H9 (cell line): ENCODE data around the gene COX11. TPM values are rescaled to one million over a fixed set of nuclear protein-coding genes. Genes with fewer than 3 reads are reported as not detected.
A peak's percentile ranks its signal among the peaks of the same experiment; 100 is the strongest.

Experiments used
- DNase-seq: peaks from one replicate; pipeline ENCODE4 v3.0.0-alpha.2; 2017
- H2AFZ ChIP-seq: one replicate; pipeline ENCODE4 v1.6.1; 2013; ENCODE audit warnings: mild to moderate bottlenecking, low read length, control low read depth, moderate library complexity
- H2AK5ac ChIP-seq: 2 replicates; pipeline ENCODE4 v1.6.1; 2013; ENCODE audit warnings: low read length, control low read depth, mixed read lengths; ENCODE audit not compliant: insufficient read length
- H2BK120ac ChIP-seq: one replicate; pipeline ENCODE4 v1.6.1; 2013; ENCODE audit warnings: low read depth, mild to moderate bottlenecking, low read length, control low read depth, inconsistent platforms; ENCODE audit not compliant: poor library complexity, severe bottlenecking
- H2BK12ac ChIP-seq: 2 replicates; pipeline ENCODE4 v1.6.1; 2013; ENCODE audit warnings: low read length, control low read depth, mixed read lengths, low read depth; ENCODE audit not compliant: insufficient read length
- H2BK15ac ChIP-seq: 2 replicates; pipeline ENCODE4 v1.6.1; 2013; ENCODE audit warnings: low read depth, low read length, control low read depth
- H2BK20ac ChIP-seq: one replicate; pipeline ENCODE4 v1.6.1; 2013; ENCODE audit warnings: low read depth, mild to moderate bottlenecking, low read length, control low read depth, inconsistent platforms; ENCODE audit not compliant: poor library complexity, severe bottlenecking
- H2BK5ac ChIP-seq: 2 replicates; pipeline ENCODE4 v1.6.1; 2013; ENCODE audit warnings: low read length, control low read depth, mixed read lengths; ENCODE audit not compliant: insufficient read length
- H3K14ac ChIP-seq: 2 replicates; pipeline ENCODE4 v1.6.1; 2013; ENCODE audit warnings: low read length, control low read depth; ENCODE audit not compliant: insufficient read depth
- H3K18ac ChIP-seq: 2 replicates; pipeline ENCODE4 v1.6.1; 2013; ENCODE audit warnings: low read depth, mild to moderate bottlenecking, mixed read lengths, low read length, control low read depth; ENCODE audit not compliant: insufficient read length
- H3K23ac ChIP-seq: 2 replicates; pipeline ENCODE4 v1.6.1; 2013; ENCODE audit warnings: low read length, control low read depth, mixed read lengths, low read depth; ENCODE audit not compliant: insufficient read length
- H3K23me2 ChIP-seq: 2 replicates; pipeline ENCODE4 v1.6.1; 2013; ENCODE audit warnings: low read depth, mild to moderate bottlenecking, mixed read lengths, low read length, control low read depth; ENCODE audit not compliant: insufficient read length, poor library complexity, severe bottlenecking
- H3K27ac ChIP-seq: 2 replicates; pipeline ENCODE4 v1.5.1; 2013; ENCODE audit warnings: low read length, control low read depth, mixed read lengths, low read depth; ENCODE audit not compliant: insufficient read length
- H3K27me3 ChIP-seq: 2 replicates; pipeline ENCODE4 v1.6.1; 2013; ENCODE audit warnings: low read length, control low read depth, inconsistent platforms; ENCODE audit not compliant: insufficient read depth
- H3K4ac ChIP-seq: 2 replicates; pipeline ENCODE4 v1.6.1; 2013; ENCODE audit warnings: low read depth, mild to moderate bottlenecking, control low read depth, inconsistent platforms, low read length, moderate library complexity
- H3K4me1 ChIP-seq: 2 replicates; pipeline ENCODE4 v1.6.1; 2013; ENCODE audit warnings: low read length, control low read depth, inconsistent platforms; ENCODE audit not compliant: insufficient read depth
- H3K4me2 ChIP-seq: 2 replicates; pipeline ENCODE4 v1.6.1; 2013; ENCODE audit warnings: low read length, control low read depth, mixed read lengths; ENCODE audit not compliant: insufficient read length, insufficient read depth
- H3K56ac ChIP-seq: 2 replicates; pipeline ENCODE4 v1.6.1; 2013; ENCODE audit warnings: low read depth, mild to moderate bottlenecking, mixed read lengths, low read length, control low read depth; ENCODE audit not compliant: insufficient read length
- H3K79me1 ChIP-seq: 2 replicates; pipeline ENCODE4 v1.6.1; 2013; ENCODE audit warnings: low read depth, mild to moderate bottlenecking, moderate library complexity, low read length, control low read depth, inconsistent platforms; ENCODE audit not compliant: insufficient read depth, poor library complexity, severe bottlenecking
- H3K79me2 ChIP-seq: 2 replicates; pipeline ENCODE4 v1.6.1; 2013; ENCODE audit warnings: low read length, control low read depth, inconsistent platforms; ENCODE audit not compliant: insufficient read depth
- H3K9ac ChIP-seq: 2 replicates; pipeline ENCODE4 v1.6.1; 2013; ENCODE audit warnings: low read length, control low read depth, mixed read lengths; ENCODE audit not compliant: insufficient read length; ENCODE audit errors: extremely low read depth
- H3K9me3 ChIP-seq: one replicate; pipeline ENCODE4 v1.6.1; 2013; ENCODE audit warnings: low read depth, low read length, inconsistent platforms; ENCODE audit not compliant: control insufficient read depth
- H3T11ph ChIP-seq: one replicate; pipeline ENCODE4 v1.6.1; 2013; ENCODE audit warnings: mild to moderate bottlenecking, low read length, control low read depth, inconsistent platforms
- H4K20me1 ChIP-seq: one replicate; pipeline ENCODE4 v1.6.1; 2013; ENCODE audit not compliant: control insufficient read depth, insufficient read length, insufficient read depth
- H4K5ac ChIP-seq: 2 replicates; pipeline ENCODE4 v1.6.1; 2013; ENCODE audit warnings: low read depth, mild to moderate bottlenecking, mixed read lengths, low read length, control low read depth; ENCODE audit not compliant: insufficient read length
- H4K8ac ChIP-seq: replicated peaks from 2 replicates; pipeline ENCODE4 v1.6.1; 2013; ENCODE audit warnings: low read length, control low read depth, mixed read lengths, low read depth; ENCODE audit not compliant: insufficient read length
- H4K91ac ChIP-seq: 2 replicates; pipeline ENCODE4 v1.6.1; 2013; ENCODE audit warnings: low read depth, mild to moderate bottlenecking, moderate library complexity, mixed read lengths, low read length, control low read depth; ENCODE audit not compliant: insufficient read length
- H3K27ac Mint-ChIP-seq, 3 experiments: 2 replicates in 2 of 3; 3 replicates in 1 of 3; pipeline ENCODE4 v1.8.0; 2020 to 2021; ENCODE audit warnings: mixed read lengths in 3 of 3, mild to moderate bottlenecking in 1 of 3, moderate library complexity in 1 of 3
- H3K27me3 Mint-ChIP-seq: 2 replicates; pipeline ENCODE4 v1.8.0; 2021; ENCODE audit warnings: low read depth, mild to moderate bottlenecking, moderate library complexity, mixed read lengths
- H3K36me3 Mint-ChIP-seq, 3 experiments: 2 replicates in 2 of 3; 3 replicates in 1 of 3; pipeline ENCODE4 v1.8.0; 2020 to 2021; ENCODE audit warnings: low read depth in 3 of 3, mixed read lengths in 3 of 3; ENCODE audit not compliant: insufficient read depth in 1 of 3
- H3K4me1 Mint-ChIP-seq, 2 experiments: 2 replicates each; pipeline ENCODE4 v1.8.0; 2020; ENCODE audit warnings: mixed read lengths in 2 of 2
- H3K4me3 Mint-ChIP-seq, 2 experiments: 2 replicates in 1 of 2; 3 replicates in 1 of 2; pipeline ENCODE4 v1.8.0; 2020 to 2021; ENCODE audit warnings: mild to moderate bottlenecking in 2 of 2, mixed read lengths in 2 of 2, moderate library complexity in 1 of 2
- H3K9me3 Mint-ChIP-seq, 2 experiments: 2 replicates in 1 of 2; 3 replicates in 1 of 2; pipeline ENCODE4 v1.8.0; 2020; ENCODE audit warnings: mild to moderate bottlenecking in 2 of 2, mixed read lengths in 2 of 2, moderate library complexity in 1 of 2
- WGBS: extraction: QIAGEN DNeasy Blood & Tissue Kit; methylation state at CpG from one replicate; pipeline ENCODE4 v1.1.7; 2013; ENCODE audit warnings: missing lambda C conversion rate, low lambda C conversion rate, mixed read lengths; ENCODE audit not compliant: insufficient read length; ENCODE audit errors: extremely low coverage; 5-methylcytosine and 5-hydroxymethylcytosine counted together
- total RNA-seq: library from RNA; stranded (reverse); gene quantifications from 2 replicates; pipeline ENCODE4 v1.2.1, GENCODE V29; 2021
- TF ChIP-seq, protein P1 (sequence below): fragments of 200-600 bp; sonication (generic); conservative IDR thresholded peaks from 3 replicates; pipeline ENCODE4 v1.8.0; 2021; ENCODE audit warnings: antibody characterized with exemption, mild to moderate bottlenecking

COX11 gene
- total RNA-seq, 1 experiment from 2014 or later = 76.1 TPM

DNA sequence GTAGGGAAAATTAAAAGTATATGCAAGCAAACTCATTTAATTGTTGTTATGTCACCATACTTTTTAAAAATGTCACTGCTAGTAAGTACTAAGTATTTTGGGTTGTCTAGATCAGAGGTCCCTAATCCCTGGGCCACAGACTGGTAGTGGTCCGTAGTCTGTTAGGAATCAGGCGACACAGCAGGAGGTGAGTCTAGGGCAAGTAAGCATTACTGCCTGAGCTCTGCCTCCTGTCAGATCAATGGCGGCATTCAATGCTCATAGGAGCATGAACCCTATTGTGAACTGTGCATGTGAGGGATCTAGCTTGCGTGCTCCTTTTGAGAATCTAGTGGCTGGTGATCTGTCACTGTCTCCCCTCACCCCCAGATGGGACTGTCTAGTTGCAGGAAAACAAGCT, 21.7 kb upstream of the COX11 start:
- Histone ChIP-seq H2BK120ac (no peak overlapping the region), H2AK5ac (no peak overlapping the region), H3K14ac (no peak overlapping the region), H3K23ac (no peak overlapping the region), H3K4me2 (no peak overlapping the region), H3K9me3 (no peaks in the 10 kb centered on the region), H2BK12ac (no peak overlapping the region), H2AFZ (no peak overlapping the region), H4K20me1 (no peaks in the 10 kb centered on the region), H3K4ac (no peak overlapping the region), H3T11ph (no peak overlapping the region), H3K79me2 (no peaks in the 10 kb centered on the region), H3K27ac (no peak overlapping the region), H4K91ac (no peak overlapping the region), H2BK15ac (no peak overlapping the region), H3K18ac (no peak overlapping the region), H2BK20ac (no peak overlapping the region), H3K9ac (no peak overlapping the region), H3K79me1 (no peaks in the 10 kb centered on the region), H4K5ac (no peak overlapping the region), H3K56ac (no peak overlapping the region), H4K8ac (no peak overlapping the region), H2BK5ac (no peak overlapping the region), H3K23me2 (no peaks in the 10 kb centered on the region), H3K27me3 (no peaks in the 10 kb centered on the region), H3K4me1 (no peaks in the 10 kb centered on the region)
- Mint-ChIP-seq H3K27ac (peak overlapping the region in 1 of 3 experiments; percentile 48; a peak in 1 of 7 replicates), H3K4me1 (no peaks in the 10 kb centered on the region), H3K9me3 (no peaks in the 10 kb centered on the region), H3K36me3 (peaks cover 0 to 2% (median 0%) of the 10 kb centered on the region in 3 experiments; a peak in 2 of 7 replicates), H3K27me3 (no peaks in the 10 kb centered on the region), H3K4me3 (no peak overlapping the region)
- TF ChIP-seq, protein P1, sequence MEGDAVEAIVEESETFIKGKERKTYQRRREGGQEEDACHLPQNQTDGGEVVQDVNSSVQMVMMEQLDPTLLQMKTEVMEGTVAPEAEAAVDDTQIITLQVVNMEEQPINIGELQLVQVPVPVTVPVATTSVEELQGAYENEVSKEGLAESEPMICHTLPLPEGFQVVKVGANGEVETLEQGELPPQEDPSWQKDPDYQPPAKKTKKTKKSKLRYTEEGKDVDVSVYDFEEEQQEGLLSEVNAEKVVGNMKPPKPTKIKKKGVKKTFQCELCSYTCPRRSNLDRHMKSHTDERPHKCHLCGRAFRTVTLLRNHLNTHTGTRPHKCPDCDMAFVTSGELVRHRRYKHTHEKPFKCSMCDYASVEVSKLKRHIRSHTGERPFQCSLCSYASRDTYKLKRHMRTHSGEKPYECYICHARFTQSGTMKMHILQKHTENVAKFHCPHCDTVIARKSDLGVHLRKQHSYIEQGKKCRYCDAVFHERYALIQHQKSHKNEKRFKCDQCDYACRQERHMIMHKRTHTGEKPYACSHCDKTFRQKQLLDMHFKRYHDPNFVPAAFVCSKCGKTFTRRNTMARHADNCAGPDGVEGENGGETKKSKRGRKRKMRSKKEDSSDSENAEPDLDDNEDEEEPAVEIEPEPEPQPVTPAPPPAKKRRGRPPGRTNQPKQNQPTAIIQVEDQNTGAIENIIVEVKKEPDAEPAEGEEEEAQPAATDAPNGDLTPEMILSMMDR = no peak
- no CpG with 5 or more reads among the region's 4 CpGs for WGBS
- DNase-seq = no peak
